Thyroid gland (tissue), 4 donors: Measurements from ENCODE around the gene FAM200A.

Experiments used
- POLR2A ChIP-seq, 2 donors: fragments of 450-650 bp; IDR thresholded peaks; one replicate each; pipeline ENCODE4 v1.6.1; 2017; ENCODE audit warnings: antibody characterized with exemption in 2 of 2, mild to moderate bottlenecking in 2 of 2, moderate library complexity in 1 of 2
- TF ChIP-seq, protein P1 (sequence below), 6 experiments: fragments of 200-600 bp in 3 of 6; fragments of 450-650 bp in 3 of 6; sonication (generic) in 3 of 6; IDR thresholded peaks; one replicate each; pipeline ENCODE4 v1.5.1; 2016 to 2019; ENCODE audit warnings: antibody characterized with exemption in 6 of 6, mild to moderate bottlenecking in 2 of 6, inconsistent platforms in 1 of 6, moderate library complexity in 1 of 6

DNA sequence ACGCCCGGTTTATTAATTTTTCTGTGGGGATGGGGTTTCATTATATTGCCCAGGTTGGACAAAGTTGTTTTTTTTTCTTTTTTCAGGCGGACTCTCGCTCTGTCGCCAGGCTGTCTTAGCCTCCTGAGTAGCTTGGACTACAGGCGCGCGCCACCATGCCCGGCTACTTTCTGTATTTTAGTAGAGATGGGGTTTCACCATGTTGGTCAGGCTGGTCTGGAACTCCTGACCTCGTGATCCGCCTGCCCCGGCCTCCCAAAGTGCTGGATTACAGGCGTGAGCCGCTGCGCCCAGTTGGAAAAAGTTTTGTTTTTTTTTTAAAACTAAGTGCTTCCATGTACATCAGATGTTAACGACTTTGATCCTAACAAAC is 51.3 kb downstream of the FAM200A start:
- TF ChIP-seq, protein P1, sequence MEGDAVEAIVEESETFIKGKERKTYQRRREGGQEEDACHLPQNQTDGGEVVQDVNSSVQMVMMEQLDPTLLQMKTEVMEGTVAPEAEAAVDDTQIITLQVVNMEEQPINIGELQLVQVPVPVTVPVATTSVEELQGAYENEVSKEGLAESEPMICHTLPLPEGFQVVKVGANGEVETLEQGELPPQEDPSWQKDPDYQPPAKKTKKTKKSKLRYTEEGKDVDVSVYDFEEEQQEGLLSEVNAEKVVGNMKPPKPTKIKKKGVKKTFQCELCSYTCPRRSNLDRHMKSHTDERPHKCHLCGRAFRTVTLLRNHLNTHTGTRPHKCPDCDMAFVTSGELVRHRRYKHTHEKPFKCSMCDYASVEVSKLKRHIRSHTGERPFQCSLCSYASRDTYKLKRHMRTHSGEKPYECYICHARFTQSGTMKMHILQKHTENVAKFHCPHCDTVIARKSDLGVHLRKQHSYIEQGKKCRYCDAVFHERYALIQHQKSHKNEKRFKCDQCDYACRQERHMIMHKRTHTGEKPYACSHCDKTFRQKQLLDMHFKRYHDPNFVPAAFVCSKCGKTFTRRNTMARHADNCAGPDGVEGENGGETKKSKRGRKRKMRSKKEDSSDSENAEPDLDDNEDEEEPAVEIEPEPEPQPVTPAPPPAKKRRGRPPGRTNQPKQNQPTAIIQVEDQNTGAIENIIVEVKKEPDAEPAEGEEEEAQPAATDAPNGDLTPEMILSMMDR (IDR thresholded peaks at IDR 0.05), result no peak
- TF ChIP-seq POLR2A (IDR thresholded peaks at IDR 0.05), result no peak
